SK-N-SH (cell line): ENCODE data around the gene FTO.

Source experiments
- CHD2 ChIP-seq: fragments of 150-350 bp; IDR thresholded peaks from 2 replicates; pipeline ENCODE4 v1.6.1; 2018; ENCODE audit warnings: low read length; ENCODE audit not compliant: partially characterized antibody
- FOSL2 ChIP-seq: IDR thresholded peaks from 2 replicates; pipeline ENCODE4 v1.4.0; 2012; ENCODE audit warnings: low read depth, mild to moderate bottlenecking, moderate library complexity, borderline replicate concordance
- MXI1 ChIP-seq: IDR thresholded peaks from 2 replicates; pipeline ENCODE4 v1.6.1; 2012; ENCODE audit warnings: mild to moderate bottlenecking, low read depth, low read length, improper control_type of control experiment
- RAD21 ChIP-seq: IDR thresholded peaks from 2 replicates; pipeline ENCODE4 v1.6.1; 2012; ENCODE audit warnings: mild to moderate bottlenecking, low read length
- RFX5 ChIP-seq: IDR thresholded peaks from 2 replicates; pipeline ENCODE4 v1.6.1; 2012; ENCODE audit warnings: mild to moderate bottlenecking, improper control_type of control experiment, low read length
- SMC3 ChIP-seq: IDR thresholded peaks from 2 replicates; pipeline ENCODE4 v1.6.1; 2012; ENCODE audit warnings: low read depth, low read length, improper control_type of control experiment
- TAF1 ChIP-seq: IDR thresholded peaks from 2 replicates; pipeline ENCODE4 v1.6.1; 2012; ENCODE audit warnings: low read depth, mild to moderate bottlenecking, low read length, moderate library complexity, borderline replicate concordance
- TF ChIP-seq, protein P1 (sequence below): IDR thresholded peaks from 2 replicates; pipeline ENCODE4 v1.4.0; 2012; ENCODE audit warnings: low read depth
- TF ChIP-seq, protein P2 (sequence below): fragments of 200-600 bp; sonication (generic); IDR thresholded peaks from 2 replicates; pipeline ENCODE4 v1.6.1; 2017; ENCODE audit warnings: antibody characterized with exemption, mild to moderate bottlenecking, moderate library complexity
- TF ChIP-seq, protein P3 (sequence below): IDR thresholded peaks from 2 replicates; pipeline ENCODE4 v1.6.1; 2012; ENCODE audit warnings: mild to moderate bottlenecking, low read depth, low read length, moderate library complexity

DNA sequence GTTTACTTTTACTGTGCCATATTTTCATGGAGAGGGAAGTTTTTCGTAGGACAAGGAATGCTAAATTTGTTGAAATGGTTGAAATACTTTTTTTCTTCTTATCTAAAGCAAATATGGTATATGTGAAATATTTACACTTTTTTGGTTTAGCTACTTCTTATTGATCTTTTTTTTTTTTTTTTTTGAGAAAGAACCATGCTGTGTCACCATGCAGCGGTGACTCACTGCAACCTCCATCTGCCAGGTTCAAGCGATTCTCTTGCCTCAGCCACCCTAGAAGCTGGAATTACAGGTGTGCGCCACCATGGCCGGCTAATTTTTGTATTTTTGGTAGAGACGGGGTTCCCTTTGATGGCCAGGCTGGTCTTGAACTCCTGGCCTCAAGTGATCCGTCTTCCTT lies 100.5 kb downstream of the FTO start:
- TF ChIP-seq, protein P1, sequence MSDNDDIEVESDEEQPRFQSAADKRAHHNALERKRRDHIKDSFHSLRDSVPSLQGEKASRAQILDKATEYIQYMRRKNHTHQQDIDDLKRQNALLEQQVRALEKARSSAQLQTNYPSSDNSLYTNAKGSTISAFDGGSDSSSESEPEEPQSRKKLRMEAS = no peak
- TF ChIP-seq FOSL2 = no peak
- no peak for TF ChIP-seq CHD2
- no peak for TF ChIP-seq RFX5
- TF ChIP-seq, protein P2, sequence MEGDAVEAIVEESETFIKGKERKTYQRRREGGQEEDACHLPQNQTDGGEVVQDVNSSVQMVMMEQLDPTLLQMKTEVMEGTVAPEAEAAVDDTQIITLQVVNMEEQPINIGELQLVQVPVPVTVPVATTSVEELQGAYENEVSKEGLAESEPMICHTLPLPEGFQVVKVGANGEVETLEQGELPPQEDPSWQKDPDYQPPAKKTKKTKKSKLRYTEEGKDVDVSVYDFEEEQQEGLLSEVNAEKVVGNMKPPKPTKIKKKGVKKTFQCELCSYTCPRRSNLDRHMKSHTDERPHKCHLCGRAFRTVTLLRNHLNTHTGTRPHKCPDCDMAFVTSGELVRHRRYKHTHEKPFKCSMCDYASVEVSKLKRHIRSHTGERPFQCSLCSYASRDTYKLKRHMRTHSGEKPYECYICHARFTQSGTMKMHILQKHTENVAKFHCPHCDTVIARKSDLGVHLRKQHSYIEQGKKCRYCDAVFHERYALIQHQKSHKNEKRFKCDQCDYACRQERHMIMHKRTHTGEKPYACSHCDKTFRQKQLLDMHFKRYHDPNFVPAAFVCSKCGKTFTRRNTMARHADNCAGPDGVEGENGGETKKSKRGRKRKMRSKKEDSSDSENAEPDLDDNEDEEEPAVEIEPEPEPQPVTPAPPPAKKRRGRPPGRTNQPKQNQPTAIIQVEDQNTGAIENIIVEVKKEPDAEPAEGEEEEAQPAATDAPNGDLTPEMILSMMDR = no peak
- TF ChIP-seq RAD21 = no peak
- no peak for TF ChIP-seq MXI1
- no peak for TF ChIP-seq TAF1
- TF ChIP-seq SMC3 = no peak
- TF ChIP-seq, protein P3, sequence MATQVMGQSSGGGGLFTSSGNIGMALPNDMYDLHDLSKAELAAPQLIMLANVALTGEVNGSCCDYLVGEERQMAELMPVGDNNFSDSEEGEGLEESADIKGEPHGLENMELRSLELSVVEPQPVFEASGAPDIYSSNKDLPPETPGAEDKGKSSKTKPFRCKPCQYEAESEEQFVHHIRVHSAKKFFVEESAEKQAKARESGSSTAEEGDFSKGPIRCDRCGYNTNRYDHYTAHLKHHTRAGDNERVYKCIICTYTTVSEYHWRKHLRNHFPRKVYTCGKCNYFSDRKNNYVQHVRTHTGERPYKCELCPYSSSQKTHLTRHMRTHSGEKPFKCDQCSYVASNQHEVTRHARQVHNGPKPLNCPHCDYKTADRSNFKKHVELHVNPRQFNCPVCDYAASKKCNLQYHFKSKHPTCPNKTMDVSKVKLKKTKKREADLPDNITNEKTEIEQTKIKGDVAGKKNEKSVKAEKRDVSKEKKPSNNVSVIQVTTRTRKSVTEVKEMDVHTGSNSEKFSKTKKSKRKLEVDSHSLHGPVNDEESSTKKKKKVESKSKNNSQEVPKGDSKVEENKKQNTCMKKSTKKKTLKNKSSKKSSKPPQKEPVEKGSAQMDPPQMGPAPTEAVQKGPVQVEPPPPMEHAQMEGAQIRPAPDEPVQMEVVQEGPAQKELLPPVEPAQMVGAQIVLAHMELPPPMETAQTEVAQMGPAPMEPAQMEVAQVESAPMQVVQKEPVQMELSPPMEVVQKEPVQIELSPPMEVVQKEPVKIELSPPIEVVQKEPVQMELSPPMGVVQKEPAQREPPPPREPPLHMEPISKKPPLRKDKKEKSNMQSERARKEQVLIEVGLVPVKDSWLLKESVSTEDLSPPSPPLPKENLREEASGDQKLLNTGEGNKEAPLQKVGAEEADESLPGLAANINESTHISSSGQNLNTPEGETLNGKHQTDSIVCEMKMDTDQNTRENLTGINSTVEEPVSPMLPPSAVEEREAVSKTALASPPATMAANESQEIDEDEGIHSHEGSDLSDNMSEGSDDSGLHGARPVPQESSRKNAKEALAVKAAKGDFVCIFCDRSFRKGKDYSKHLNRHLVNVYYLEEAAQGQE = no peak
